ENCODE results near the gene C20orf141.

DNA sequence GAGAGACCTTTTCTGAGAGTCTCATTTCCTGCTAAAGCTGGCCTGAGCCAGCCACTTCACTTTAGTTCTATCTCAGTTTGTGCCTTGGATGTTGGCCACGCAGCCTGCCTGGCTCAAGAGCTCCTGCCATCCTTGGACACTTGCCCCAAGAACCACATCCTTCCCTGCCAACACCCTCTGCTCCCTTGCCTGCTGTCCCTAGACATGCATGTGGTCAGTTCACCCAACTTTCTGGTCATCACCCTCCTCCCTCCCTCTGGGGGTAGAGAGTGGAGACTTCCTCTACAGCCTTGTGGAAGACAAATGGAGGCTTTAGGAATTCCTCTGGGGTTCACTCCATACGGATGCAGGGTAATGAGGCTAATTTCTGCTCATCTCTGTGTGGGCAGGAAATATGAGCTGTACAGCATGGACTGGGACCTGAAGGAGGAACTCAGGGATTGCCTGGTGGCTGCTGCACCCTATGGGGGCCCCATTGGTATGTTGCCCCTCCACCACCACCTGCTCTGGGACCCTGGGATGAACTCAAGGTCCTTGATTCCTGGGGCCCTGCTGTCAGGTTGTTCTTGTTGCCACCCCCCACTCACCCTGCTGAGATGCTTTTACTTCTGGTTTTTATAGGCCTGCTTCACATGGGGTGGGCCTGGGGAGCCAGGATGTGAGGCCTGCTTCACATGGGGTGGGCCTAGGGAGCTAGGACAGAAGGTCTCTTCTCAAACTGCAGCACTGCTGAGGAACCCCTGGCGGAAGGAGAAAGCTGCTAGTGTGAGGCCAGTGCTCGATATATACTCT is 44.7 kb downstream of the C20orf141 start:
- TF ChIP-seq, protein P1, sequence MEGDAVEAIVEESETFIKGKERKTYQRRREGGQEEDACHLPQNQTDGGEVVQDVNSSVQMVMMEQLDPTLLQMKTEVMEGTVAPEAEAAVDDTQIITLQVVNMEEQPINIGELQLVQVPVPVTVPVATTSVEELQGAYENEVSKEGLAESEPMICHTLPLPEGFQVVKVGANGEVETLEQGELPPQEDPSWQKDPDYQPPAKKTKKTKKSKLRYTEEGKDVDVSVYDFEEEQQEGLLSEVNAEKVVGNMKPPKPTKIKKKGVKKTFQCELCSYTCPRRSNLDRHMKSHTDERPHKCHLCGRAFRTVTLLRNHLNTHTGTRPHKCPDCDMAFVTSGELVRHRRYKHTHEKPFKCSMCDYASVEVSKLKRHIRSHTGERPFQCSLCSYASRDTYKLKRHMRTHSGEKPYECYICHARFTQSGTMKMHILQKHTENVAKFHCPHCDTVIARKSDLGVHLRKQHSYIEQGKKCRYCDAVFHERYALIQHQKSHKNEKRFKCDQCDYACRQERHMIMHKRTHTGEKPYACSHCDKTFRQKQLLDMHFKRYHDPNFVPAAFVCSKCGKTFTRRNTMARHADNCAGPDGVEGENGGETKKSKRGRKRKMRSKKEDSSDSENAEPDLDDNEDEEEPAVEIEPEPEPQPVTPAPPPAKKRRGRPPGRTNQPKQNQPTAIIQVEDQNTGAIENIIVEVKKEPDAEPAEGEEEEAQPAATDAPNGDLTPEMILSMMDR (IDR thresholded peaks at IDR 0.05; ENCODE audit: insufficient read depth, low read length): no peak
- no peak for TF ChIP-seq SPI1 (IDR thresholded peaks at IDR 0.05; ENCODE audit: borderline replicate concordance, low read depth)
- TF ChIP-seq GABPA (IDR thresholded peaks at IDR 0.05; ENCODE audit: low read depth): no peak
- TF ChIP-seq POLR2AphosphoS5 (IDR thresholded peaks at IDR 0.05; ENCODE audit: low read depth): no peak

Measured in HL-60 (cell line).